GM12872 (cell line): ENCODE measurements around the gene CACNA1C.

ENCODE experiments used
- TF ChIP-seq, protein P1 (sequence below): IDR thresholded peaks from 3 replicates; pipeline ENCODE4 v1.5.1; 2011; ENCODE audit warnings: low read depth, mild to moderate bottlenecking, low read length, moderate library complexity; ENCODE audit not compliant: insufficient read depth

CACNA1C gene

DNA sequence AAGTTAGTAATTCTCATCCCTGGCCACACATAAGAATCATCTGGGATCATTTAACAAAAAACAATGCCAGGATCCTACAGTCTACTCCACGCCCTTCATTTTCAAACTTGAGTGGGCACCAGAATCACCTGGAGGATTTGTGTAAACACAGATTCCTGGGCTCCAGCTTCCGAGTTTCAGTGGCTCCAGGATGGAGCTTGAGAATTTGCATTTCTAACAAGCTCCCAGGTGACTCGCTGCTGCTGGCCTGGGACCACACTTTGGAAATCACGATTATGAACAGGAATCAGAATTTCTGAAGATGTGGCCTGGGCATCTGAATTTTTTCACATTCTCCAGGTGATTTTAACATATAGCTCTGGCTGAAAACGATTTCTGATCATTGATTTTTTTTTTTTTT lies 234.8 kb downstream of the CACNA1C start:
- TF ChIP-seq, protein P1, sequence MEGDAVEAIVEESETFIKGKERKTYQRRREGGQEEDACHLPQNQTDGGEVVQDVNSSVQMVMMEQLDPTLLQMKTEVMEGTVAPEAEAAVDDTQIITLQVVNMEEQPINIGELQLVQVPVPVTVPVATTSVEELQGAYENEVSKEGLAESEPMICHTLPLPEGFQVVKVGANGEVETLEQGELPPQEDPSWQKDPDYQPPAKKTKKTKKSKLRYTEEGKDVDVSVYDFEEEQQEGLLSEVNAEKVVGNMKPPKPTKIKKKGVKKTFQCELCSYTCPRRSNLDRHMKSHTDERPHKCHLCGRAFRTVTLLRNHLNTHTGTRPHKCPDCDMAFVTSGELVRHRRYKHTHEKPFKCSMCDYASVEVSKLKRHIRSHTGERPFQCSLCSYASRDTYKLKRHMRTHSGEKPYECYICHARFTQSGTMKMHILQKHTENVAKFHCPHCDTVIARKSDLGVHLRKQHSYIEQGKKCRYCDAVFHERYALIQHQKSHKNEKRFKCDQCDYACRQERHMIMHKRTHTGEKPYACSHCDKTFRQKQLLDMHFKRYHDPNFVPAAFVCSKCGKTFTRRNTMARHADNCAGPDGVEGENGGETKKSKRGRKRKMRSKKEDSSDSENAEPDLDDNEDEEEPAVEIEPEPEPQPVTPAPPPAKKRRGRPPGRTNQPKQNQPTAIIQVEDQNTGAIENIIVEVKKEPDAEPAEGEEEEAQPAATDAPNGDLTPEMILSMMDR, result no peak

DNA sequence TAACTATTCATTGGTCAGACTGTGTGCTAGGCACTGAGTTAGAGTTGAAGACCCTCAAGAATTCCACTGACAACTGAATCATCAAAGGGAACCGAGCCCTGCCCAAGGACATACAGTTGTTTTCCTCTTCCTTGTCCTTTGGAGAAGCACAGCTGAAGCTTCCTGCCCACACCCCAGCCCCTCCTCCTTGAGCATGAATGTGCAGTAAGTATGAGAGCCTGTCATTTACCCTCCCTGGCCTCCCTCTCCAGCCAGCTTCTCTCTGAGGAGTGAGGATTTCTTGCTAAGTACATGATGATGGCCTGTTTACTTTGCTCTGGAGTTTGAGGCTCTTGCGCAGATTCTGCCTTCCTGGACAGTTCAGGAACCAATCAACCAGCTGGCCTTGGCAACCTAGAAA lies 235.2 kb downstream of the CACNA1C start:
- TF ChIP-seq, protein P1, result no peak

DNA sequence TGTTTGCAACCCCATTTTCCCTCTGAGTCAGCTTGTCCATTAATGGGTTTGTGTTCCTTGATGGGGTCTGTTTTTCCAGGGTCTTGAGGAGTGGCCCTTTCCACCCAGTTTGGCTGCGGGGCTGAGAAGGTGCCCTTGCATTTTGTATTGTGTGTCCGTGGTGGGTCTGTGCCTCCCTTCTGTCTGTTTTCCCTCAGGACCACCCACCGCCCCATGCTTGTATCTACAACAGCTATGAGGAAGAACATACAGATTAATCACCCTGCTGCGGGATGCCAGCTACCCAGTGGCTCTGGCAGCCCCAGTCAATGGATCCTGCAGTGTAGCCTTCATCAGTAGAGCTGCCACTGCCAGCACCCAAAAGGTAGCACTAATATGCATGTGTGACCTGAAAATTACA lies 235.7 kb downstream of the CACNA1C start:
- TF ChIP-seq, protein P1, result no peak

DNA sequence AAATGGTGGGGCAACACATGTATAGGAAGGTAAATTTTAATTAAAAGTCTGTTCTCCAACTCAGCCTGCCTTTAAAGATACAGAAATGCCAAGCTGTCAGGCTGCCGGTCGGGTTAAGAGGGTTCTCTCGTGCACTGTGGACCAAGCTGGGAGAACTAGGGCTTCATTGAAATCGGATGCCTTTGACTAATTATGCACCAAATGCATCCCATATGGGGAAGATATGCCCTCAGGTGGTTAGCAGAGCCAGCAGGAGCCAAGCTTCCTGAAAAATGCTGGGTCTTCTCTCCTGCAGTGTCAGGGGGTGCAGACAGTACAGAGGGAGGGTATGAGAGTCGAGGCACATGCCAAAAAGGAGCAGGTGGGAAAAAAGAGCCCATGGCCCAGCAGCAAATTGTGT lies 236.1 kb downstream of the CACNA1C start:
- TF ChIP-seq, protein P1, result no peak

DNA sequence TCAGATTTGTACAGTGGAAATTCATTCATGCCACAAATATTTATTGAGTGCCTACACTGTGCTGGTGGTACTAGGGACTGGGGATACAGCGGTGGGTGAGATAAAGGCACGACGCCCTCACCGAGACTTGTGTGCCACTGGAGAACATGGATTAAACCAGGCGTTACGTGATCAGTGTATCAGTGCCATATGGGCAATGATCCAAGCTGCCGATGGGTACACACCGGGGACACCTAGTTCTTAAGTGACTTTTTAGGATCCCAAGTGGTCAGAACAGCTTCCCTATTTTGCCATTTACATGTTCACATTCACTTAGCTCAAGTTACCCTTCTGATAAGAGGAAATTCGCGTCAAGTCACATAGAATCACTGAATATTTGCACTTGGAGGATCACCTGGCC lies 236.7 kb downstream of the CACNA1C start:
- TF ChIP-seq, protein P1, result no peak

DNA sequence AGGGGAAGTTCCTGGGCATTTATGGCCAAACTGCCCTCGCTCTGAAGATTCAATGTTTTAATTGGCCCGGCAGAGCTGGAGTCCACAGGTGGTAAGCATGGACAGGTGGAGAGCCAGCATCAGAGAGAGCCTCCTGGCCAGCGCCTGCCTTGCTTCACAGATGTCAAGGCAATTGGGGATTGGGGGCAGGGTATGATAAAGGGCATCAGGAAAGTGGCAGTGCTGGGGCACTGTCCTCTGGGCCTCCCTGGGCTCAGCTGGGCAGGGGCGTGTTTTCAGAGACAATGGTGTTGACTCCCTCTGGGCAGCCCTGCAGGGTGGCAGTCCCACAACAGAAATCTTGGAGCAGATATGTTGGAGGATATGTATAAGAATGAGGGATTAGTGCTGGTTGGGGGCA lies 237.3 kb downstream of the CACNA1C start:
- TF ChIP-seq, protein P1, result no peak

DNA sequence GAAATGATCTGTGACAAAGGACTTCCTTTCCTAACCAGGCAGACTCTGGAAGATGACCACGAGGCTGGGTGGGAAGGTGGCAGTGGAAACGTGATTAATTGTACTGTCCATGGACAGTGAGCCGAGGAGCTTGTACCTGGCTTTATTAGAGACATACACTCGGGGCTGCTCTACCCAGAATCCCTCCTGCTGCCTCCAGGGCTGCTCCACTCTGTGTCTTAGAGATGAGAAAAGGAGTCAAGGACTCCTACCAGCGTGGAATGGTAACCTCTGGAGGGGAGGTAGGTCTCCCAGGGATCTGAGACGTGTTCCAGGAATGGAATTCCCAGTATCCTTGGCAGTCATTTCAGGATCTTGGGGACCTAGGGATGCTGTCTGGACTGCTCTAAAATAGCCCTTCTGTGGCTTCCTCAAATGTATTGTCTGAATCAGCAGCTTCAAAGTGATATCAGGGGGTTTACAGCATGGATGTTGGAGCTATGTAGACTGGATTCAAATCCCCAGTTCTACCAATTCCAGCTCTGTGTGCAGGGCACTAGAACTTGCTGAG lies 237.8 kb downstream of the CACNA1C start:
- TF ChIP-seq, protein P1, result no peak
